Keratinocyte (primary cell): ENCODE results near the gene RRAGD. TPM values are rescaled to one million over a fixed set of nuclear protein-coding genes. Genes with fewer than 3 reads are reported as not detected.

Experiments
- DNase-seq: peaks from one replicate; pipeline ENCODE4 v3.0.0-alpha.2; 2011; ENCODE audit warnings: low read depth, missing footprints, low spot score
- FAIRE-seq: peaks from 2 replicates; lab custom pipeline; 2011; peaks lifted over from hg19 to GRCh38; lab: Jason Lieb, UNC
- H2AFZ ChIP-seq: 2 replicates; pipeline ENCODE4 v1.6.0; 2012; ENCODE audit warnings: low read length, control low read depth, inconsistent platforms; ENCODE audit not compliant: control insufficient read depth
- H3K27ac ChIP-seq: 2 replicates; pipeline ENCODE4 v1.5.1; 2011; ENCODE audit warnings: low read length; ENCODE audit not compliant: control insufficient read depth, insufficient read depth
- H3K27me3 ChIP-seq: 3 replicates; pipeline ENCODE4 v1.6.0; 2011; ENCODE audit warnings: low read length; ENCODE audit not compliant: control insufficient read depth, insufficient read depth; ENCODE audit errors: extremely low read depth
- H3K36me3 ChIP-seq, 2 experiments: 2 replicates in 1 of 2; 3 replicates in 1 of 2; pipeline ENCODE4 v1.5.1; 2011; ENCODE audit warnings: low read length in 2 of 2, mild to moderate bottlenecking in 1 of 2; ENCODE audit not compliant: control insufficient read depth in 2 of 2, insufficient read depth in 2 of 2; ENCODE audit errors: extremely low read depth in 1 of 2
- H3K4me1 ChIP-seq: 3 replicates; pipeline ENCODE4 v1.5.1; 2011; ENCODE audit warnings: low read length; ENCODE audit not compliant: control insufficient read depth, insufficient read depth; ENCODE audit errors: extremely low read depth
- H3K4me2 ChIP-seq: 3 replicates; pipeline ENCODE4 v1.6.0; 2011; ENCODE audit warnings: low read depth, low read length; ENCODE audit not compliant: control insufficient read depth, insufficient read depth; ENCODE audit errors: extremely low read depth
- H3K4me3 ChIP-seq, 3 experiments: fragments of 200-600 bp in 1 of 3; sonication (generic) in 1 of 3; 2 replicates in 2 of 3; 3 replicates in 1 of 3; pipeline ENCODE4 v1.5.1; 2011 to 2016; ENCODE audit warnings: low read length in 3 of 3, mild to moderate bottlenecking in 3 of 3, control low read depth in 2 of 3, inconsistent platforms in 1 of 3, low read depth in 1 of 3, mixed read lengths in 1 of 3, mixed run types in 1 of 3, moderate library complexity in 1 of 3; ENCODE audit not compliant: control insufficient read depth in 2 of 3, insufficient read depth in 2 of 3; ENCODE audit errors: extremely low read depth in 1 of 3
- H3K79me2 ChIP-seq: 2 replicates; pipeline ENCODE4 v1.6.0; 2012; ENCODE audit warnings: low read length; ENCODE audit not compliant: control insufficient read depth, insufficient read depth
- H3K9ac ChIP-seq: 3 replicates; pipeline ENCODE4 v1.6.0; 2011; ENCODE audit warnings: low read length; ENCODE audit not compliant: control insufficient read depth, insufficient read depth; ENCODE audit errors: extremely low read depth
- H3K9me1 ChIP-seq: 3 replicates; pipeline ENCODE4 v1.6.0; 2011; ENCODE audit warnings: low read length; ENCODE audit not compliant: control insufficient read depth, insufficient read depth; ENCODE audit errors: extremely low read depth
- H3K9me3 ChIP-seq: 2 replicates; pipeline ENCODE4 v1.5.1; 2012; ENCODE audit warnings: low read depth, low read length; ENCODE audit not compliant: control insufficient read depth
- H4K20me1 ChIP-seq: 3 replicates; pipeline ENCODE4 v1.6.0; 2011; ENCODE audit warnings: low read length; ENCODE audit not compliant: control insufficient read depth, insufficient read depth; ENCODE audit errors: extremely low read depth
- CTCF ChIP-seq, 3 experiments: IDR thresholded peaks in 1 of 3; conservative IDR thresholded peaks in 1 of 3; optimal IDR thresholded peaks in 1 of 3; 2 replicates in 2 of 3; 3 replicates in 1 of 3; pipeline versions ENCODE3 to v1.5.1; 2011; ENCODE audit warnings: low read length in 3 of 3, mild to moderate bottlenecking in 3 of 3, moderate library complexity in 2 of 3, control low read depth in 1 of 3, inconsistent platforms in 1 of 3; ENCODE audit not compliant: insufficient read depth in 2 of 3; ENCODE audit errors: extremely low read depth in 1 of 3
- EZH2 ChIP-seq: IDR thresholded peaks from one replicate; pipeline ENCODE4 v1.6.1; 2012; ENCODE audit warnings: inconsistent platforms, mild to moderate bottlenecking, low read length, moderate library complexity
- dilution Hi-C: fragments of 300-500 bp; cut with MboI; formaldehyde crosslinking; loops from one replicate; pipeline ENCODE4 v1.7.0; 2020; ENCODE audit warnings: low sequenced_read_pairs; ENCODE audit not compliant: extremely low pct_ligation_motif_present
- polyA plus RNA-seq, 5 experiments: library from polyadenylated mRNA; depleted of rRNA in 3 of 5; stranded (reverse) in 3 of 5; stranded (forward) in 1 of 5; unstranded in 1 of 5; fragments of >200 nt; gene quantifications; 1 replicate in 1 of 5; 2 replicates in 3 of 5; 3 replicates in 1 of 5; pipeline versions ENCODE4 v1.2.1 to v1.2.3, GENCODE V29; 2011 to 2012; ENCODE audit warnings: missing spikeins in 2 of 5, low read depth in 1 of 5, low replicate concordance in 1 of 5

Gene RRAGD
- polyA plus RNA-seq, 1 donor (not counting 4 experiments of a cell fraction or from before 2014, with no cell fraction given), result 0.18 TPM

GRCh38 chr6:89364586-89364985 lies 47.5 kb downstream of the RRAGD start:
- Histone ChIP-seq H3K36me3 (no peaks in the 10 kb centered on the region), H3K9me3 (no peaks in the 10 kb centered on the region), H3K4me1 (no peaks in the 10 kb centered on the region), H2AFZ (no peak overlapping the region), H3K79me2 (no peaks in the 10 kb centered on the region), H3K4me3 (no peak overlapping the region), H3K27ac (no peak overlapping the region), H4K20me1 (no peaks in the 10 kb centered on the region), H3K27me3 (no peaks in the 10 kb centered on the region), H3K9ac (no peak overlapping the region), H3K4me2 (no peak overlapping the region), H3K9me1 (no peaks in the 10 kb centered on the region)
- dilution Hi-C loops, result no loop called here
- no peak for FAIRE-seq
- no peak for TF ChIP-seq EZH2
- no peak for TF ChIP-seq CTCF (optimal IDR thresholded peaks at IDR 0.05 in 1 of 3, IDR thresholded peaks at IDR 0.05 in 1 of 3, conservative IDR thresholded peaks at IDR 0.05 in 1 of 3; ENCODE audit: extremely low read depth in 1 of 3, insufficient read depth in 2 of 3, low read length in 3 of 3)
- no peak for DNase-seq

GRCh38 chr6:89361171-89361570 lies 50.9 kb downstream of the RRAGD start:
- Histone ChIP-seq H3K4me2 (no peak overlapping the region), H3K4me1 (no peaks in the 10 kb centered on the region), H3K9me3 (no peaks in the 10 kb centered on the region), H3K4me3 (no peak overlapping the region), H3K9me1 (no peaks in the 10 kb centered on the region), H4K20me1 (no peaks in the 10 kb centered on the region), H3K27ac (no peak overlapping the region), H3K9ac (no peak overlapping the region), H3K79me2 (no peaks in the 10 kb centered on the region), H2AFZ (no peak overlapping the region), H3K36me3 (no peaks in the 10 kb centered on the region), H3K27me3 (peaks cover 4% of the 10 kb centered on the region)
- DNase-seq (no peak), FAIRE-seq (no peak)
- TF ChIP-seq EZH2, result no peak
- TF ChIP-seq CTCF (optimal IDR thresholded peaks at IDR 0.05 in 1 of 3, IDR thresholded peaks at IDR 0.05 in 1 of 3, conservative IDR thresholded peaks at IDR 0.05 in 1 of 3; ENCODE audit: extremely low read depth in 1 of 3, insufficient read depth in 2 of 3, low read length in 3 of 3), result no peak
- dilution Hi-C loops, result no loop called here
